GM18502 (cell line): ENCODE data around the gene SEC11A.
"Not testable (repeated sequence)": the region's sequence is repeated elsewhere in the genome, so short reads cannot be mapped to it uniquely, and the experiment has no call there.

Source experiments
- ATAC-seq: cut with Tn5 transposase; IDR thresholded peaks from one replicate; pipeline ENCODE4 v1.9.1; 2021; ENCODE audit warnings: mild to moderate bottlenecking; ENCODE audit not compliant: unreplicated experiment, poor library complexity

Gene SEC11A

DNA sequence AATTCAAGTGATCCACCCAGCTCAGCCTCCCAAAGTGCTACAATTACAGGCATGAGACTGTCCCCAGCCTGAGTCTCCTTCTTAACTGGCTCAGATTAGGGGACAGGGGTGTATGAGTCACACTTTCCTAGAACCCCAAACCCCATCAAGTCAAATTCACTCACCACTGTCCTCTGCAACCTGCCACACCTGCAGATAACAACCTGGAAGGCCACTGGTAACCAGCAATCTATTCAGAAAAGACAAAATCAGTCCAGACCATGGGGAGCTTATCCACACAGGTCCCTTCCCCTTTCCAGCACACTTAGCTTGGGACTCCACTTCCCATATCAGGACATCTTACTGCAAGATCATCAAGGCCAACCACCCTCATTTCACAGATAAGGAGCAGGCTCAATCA lies 68.2 kb downstream of the SEC11A start:
- ATAC-seq = no peak

DNA sequence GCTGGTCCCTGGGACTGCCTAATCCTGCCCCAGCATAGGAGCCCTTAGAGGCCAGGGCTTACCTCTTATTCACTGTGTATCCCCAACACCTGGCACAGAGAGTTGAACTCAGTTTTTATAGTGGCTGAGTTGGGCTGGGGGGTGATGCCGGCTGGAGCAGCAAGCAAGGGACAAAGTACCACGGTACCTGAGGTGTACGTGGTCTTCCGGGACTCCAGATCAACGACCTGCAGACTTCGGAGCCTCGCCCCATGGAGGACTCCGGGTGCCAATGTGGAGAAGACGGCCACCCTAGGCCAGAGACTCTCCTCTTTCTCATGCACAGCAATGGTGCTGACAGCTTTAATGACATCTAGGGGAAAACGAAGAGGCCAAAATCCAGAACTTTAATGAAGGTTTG lies 69.9 kb downstream of the SEC11A start:
- ATAC-seq = no peak

DNA sequence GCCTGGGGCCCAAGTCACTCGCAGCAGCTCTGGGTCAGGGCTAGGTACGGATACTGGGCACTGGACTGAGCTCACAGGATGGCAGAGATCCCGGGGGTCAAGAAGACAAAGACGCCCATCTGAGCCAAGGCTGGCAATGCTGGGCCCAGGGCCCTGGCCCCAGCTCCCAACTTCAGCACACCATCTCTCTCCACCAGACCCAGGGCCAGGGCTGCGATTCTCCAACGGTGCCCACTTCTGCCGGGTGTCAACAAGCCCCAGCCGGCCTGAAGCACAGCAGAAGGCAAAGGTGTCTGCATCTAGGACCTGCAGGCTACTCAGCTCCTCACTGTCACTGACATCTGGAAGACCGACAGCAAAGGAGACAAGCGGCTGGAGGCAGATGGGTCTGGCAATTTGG lies 70.4 kb downstream of the SEC11A start:
- no peak for ATAC-seq

DNA sequence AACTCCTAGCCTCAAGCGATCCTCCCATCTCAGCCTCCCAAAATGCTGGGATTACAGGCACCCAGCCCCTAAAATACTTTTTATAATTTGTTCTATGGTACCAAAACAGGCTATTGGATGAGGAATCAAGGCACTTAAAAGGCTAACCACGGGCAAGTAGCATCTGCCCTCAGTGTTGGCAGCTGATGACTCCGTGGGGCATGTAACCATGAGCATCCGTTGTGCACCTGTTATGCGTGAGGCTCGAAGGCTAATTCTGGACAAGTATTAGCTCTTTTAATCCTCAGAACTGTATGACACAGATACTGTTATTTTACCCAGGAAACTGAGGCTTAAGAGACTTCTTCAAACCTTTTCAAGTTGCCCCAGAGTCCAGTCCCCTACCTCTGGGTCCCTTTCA lies 72.1 kb downstream of the SEC11A start:
- no peak for ATAC-seq

DNA sequence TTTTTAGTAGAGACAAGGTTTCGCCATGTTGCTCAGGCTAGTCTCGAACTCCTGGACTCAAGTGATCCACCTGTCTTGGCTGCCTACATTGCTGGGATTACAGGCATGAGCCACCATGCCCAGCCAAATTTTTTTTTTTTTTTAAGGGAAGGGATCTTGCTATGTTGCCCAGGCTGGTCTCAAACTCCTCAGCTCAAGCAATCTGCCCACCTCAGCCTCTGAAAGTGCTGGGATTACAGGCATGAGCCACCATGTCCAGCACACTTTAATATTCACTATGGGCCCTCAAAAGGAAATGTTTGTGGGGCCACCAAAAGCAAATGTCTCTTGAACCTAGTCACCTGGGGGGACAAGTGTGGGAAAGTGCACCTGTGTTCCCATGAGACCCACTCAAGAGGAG lies 73.3 kb downstream of the SEC11A start:
- not testable (repeated sequence) for ATAC-seq

DNA sequence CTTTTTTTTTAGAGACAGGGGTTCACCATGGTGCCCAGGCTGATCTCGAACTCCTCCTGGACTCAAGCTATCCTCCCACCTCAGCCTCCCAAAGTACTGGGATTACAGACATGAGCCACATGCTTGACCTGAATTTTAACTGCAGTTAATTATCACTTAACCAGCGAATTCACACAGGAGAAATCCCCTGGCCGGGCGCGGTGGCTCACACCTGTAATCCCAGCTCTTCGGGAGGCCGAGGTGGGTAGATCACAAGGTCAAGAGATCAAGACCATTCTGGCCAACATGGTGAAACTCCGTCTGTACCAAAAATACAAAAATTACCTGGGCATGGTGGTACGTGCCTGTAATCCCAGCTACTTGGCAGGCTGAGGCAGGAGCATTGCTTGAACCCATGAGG lies 74.1 kb downstream of the SEC11A start:
- not testable (repeated sequence) for ATAC-seq

DNA sequence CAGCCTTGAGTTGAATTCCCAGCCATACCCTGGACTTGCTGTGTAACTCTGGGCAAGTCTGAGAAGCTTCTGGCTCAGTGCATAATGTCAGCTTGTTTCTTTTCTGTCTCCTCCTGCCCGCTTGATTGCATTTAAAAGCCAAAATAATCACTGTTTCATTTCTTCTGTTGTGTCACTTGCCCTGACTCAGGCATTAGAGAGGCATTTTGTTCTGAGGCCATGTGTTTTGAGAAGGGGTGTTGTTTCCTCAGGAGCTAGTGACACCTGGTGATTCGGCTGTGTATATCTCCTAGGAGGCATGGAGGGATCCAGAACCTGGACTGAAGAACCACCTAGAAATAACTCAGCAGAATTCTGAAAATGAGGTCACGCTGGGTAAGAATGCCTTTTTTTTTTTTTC lies 77.8 kb downstream of the SEC11A start:
- no peak for ATAC-seq

DNA sequence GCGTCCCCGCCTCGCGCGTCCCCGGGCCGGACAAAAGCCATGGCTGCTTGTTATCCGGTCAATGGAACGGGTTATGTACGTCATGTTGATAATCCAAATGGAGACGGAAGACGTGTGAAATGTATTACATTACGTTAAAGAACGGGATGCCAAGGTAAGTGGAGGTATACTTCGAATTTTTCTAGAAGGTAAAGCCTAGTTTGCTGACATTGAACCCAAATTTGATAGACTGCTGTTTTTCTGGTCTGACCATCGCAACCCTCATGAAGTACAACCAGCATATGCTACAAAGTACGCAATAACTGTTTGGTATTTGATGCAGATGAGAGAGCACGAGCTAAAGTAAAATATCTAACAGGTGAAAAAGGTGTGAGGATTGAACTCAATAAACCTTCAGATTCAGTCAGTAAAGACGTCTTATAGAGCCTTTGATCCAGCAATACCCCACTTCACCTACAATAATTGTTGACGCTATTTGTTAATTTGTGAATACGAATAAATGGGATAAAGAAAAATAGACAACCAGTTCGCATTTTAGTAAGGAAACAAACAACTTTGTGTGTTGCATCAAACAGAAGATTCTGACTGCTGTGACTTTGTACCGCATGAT lies 81.6 kb downstream of the SEC11A start:
- ATAC-seq = no peak

DNA sequence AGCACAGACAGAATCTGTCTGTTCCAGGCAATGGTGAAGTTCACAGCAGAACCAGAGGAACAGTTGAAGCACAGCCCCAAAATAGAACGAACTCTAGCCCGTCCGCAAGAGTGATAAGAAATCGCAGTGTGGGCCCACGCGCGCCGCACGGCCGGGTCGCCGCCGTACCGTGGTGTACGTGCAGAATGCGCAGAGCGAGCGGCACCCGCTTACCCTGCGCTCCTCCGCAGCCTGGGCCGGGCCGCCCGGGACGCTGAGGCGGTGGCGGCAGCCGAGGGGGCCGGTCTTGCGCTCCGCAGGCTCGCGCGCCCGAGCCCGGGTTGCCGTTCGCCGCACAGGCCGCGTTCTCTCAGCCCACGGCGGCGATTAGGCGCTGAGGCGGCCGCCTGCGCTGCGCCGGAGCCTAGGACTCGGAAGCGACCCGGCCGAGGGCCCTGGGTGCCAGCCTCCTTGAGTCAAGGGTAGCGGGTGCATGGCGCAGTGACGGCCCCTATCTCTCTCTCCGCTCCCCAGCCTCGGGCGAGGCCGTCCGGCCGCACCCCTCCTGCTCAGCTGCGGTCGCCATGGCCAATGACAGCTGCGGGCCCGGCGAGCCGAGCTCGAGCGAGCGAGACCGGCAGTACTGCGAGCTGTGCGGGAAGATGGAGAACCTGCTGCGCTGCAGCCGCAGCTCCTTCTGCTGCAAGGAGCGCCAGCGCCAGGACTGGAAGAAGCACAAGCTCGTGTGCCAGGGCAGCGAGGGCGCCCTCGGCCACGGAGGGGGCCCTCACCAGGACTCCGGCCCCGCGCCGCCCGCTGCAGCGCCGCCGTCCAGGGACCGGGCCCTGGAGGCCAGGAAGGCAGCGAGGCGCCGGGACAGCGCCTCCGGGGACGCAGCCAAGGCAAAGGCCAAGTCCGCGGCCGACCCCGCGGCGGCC lies 82.4 kb downstream of the SEC11A start:
- ATAC-seq = peak; percentile 50

DNA sequence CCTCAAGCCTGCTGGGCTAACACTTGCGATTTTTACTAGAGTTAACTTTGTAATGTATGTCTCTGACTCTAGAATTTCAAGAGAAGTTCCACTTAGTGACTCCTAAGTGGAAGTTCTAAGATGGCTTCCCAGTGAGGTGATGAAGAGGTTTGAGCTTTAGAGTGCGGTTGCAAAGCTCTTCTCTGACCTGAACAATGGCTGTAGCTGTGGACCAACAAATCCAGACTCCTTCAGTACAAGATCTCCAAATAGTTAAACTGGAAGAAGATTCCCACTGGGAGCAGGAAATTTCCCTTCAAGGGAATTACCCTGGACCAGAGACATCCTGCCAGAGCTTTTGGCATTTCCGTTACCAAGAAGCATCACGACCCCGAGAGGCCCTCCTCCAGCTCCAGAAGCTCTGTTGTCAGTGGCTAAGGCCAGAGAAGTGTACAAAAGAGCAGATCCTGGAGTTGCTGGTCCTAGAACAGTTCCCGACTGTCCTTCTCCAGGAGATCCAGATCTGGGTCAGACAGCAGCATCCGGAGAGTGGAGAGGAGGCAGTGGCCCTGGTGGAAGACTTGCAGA lies 84.2 kb downstream of the SEC11A start:
- no peak for ATAC-seq

DNA sequence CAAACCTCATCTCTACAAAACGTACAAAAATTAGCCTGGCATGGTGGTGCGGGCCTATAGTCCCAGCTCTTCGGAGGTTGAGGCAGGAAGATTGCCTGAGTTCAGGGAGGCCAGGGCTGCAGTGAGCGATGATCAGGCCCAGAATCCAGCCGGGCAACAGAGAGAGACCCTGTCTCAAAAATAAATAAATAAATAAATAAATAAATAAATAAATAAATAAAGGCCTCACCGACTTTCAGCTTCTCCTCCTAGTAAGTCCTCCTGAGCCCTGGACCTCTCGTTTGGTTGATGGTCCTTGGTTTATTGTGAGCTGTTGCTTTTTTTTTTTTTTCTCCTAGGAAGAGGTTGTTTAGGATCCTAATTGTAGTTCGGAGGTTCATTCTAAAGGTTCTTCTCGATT lies 86.9 kb downstream of the SEC11A start:
- ATAC-seq = no peak

DNA sequence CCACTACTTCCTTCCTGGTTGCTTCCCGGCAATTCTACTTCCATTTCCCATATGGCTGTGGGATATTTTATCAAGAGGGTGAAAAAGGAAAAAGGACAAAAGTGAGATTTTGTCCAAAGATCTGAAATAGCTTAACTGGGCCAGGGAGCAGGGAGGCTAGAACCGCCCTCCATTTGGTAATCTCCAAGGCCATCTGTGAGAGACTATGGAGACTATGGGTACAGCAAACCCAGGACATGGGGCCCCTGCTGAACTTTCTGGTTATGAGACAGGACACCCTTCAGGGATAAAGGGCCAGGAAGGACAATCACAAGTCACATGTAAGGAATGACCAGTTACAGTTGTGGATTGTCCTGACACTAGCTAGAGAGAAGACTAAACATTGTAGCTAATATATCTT lies 90.8 kb downstream of the SEC11A start:
- ATAC-seq = no peak

DNA sequence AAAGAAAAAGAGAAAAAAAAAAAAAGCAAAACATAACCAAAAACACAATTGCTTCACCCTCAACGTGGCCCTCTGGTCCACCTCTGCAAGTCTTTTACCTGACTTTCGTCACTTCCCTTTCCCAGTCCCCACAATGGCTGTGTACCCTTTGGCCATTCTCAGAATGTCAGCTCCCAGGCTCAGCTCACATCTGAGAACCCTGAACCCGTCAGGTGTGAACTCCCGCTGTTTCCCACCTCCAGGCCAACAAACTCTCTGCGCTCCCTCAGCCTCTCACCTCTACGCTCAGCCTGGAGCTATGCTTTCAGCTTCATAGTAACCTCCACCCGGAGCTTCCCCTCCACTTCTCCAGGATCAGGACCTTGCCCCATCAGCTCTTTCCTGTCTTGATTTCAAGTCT lies 91.6 kb downstream of the SEC11A start:
- ATAC-seq = no peak

DNA sequence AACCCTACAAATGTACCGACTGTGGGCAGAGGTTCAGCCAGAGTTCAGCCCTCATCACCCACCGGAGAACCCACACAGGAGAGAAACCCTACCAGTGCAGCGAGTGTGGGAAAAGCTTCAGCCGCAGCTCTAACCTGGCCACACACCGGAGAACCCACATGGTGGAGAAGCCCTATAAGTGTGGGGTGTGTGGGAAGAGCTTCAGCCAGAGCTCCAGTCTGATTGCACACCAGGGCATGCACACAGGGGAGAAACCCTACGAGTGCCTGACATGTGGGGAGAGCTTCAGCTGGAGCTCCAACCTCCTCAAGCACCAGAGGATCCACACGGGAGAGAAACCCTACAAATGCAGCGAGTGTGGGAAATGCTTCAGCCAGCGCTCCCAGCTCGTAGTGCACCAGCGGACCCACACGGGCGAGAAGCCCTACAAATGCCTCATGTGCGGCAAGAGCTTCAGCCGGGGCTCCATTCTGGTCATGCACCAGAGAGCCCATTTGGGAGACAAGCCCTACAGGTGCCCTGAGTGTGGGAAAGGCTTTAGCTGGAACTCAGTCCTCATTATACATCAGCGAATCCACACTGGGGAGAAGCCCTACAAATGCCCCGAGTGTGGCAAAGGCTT lies 94.5 kb downstream of the SEC11A start:
- no peak for ATAC-seq

DNA sequence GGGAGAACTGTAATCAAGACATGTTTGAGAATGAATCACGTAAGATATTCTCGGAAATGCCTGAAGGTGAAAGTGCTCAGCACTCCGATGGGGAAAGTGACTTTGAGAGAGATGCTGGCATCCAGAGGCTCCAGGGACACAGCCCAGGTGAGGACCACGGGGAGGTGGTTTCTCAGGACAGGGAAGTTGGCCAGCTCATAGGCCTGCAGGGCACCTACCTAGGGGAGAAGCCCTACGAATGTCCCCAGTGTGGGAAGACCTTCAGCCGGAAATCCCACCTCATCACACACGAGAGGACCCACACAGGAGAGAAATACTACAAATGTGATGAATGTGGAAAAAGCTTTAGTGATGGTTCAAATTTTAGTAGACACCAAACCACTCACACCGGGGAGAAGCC lies 95.3 kb downstream of the SEC11A start:
- ATAC-seq = no peak
